H1 (cell line): ENCODE results near the gene SYT6. TPM values are rescaled to one million over a fixed set of nuclear protein-coding genes. Genes with fewer than 3 reads are reported as not detected.

ENCODE experiments used
- CBX5 ChIP-seq: fragments of 300-800, 300-1000 bp; sonication (generic); IDR thresholded peaks from 2 replicates; pipeline ENCODE4 v1.7.1; 2016; ENCODE audit warnings: antibody characterized with exemption, low read length, low read depth
- RNF2 ChIP-seq: fragments of 200-900, 300-1000 bp; sonication (generic); IDR thresholded peaks from 2 replicates; pipeline ENCODE4 v1.7.1; 2016; ENCODE audit warnings: borderline replicate concordance, low read depth, mild to moderate bottlenecking, antibody characterized with exemption, low read length; ENCODE audit not compliant: poor library complexity, severe bottlenecking; ENCODE audit errors: missing control alignments
- TAF7 ChIP-seq: optimal IDR thresholded peaks from 2 replicates; pipeline ENCODE3; 2011; ENCODE audit warnings: low read depth, mild to moderate bottlenecking, inconsistent platforms, low read length, moderate library complexity, borderline replicate concordance
- polyA plus RNA-seq, 7 experiments: library from polyadenylated mRNA; depleted of rRNA in 3 of 7; stranded (reverse) in 5 of 7; unstranded in 2 of 7; fragments of >200 nt in 5 of 7; fragments of 200-250 nt in 2 of 7; gene quantifications; 1 replicate in 5 of 7; 2 replicates in 1 of 7; 4 replicates in 1 of 7; pipeline versions ENCODE4 v1.2.1 to v1.2.3, GENCODE V29; 2011 to 2013; ENCODE audit warnings: missing spikeins in 2 of 7, mixed read lengths in 2 of 7
- total RNA-seq: library from RNA; stranded (reverse); fragmentation: NEBNext Ultra II Directional; extraction: Animal tissue kit (Norgen Biotek cat#: 25700); gene quantifications from 2 replicates; pipeline ENCODE4 v1.2.1, GENCODE V29; 2021

Gene SYT6
- total and polyA plus RNA-seq, 2 of the 8 experiments (the other 6 are each of a cell fraction or from before 2014, with no cell fraction given): 33.7 to 83.5 TPM

- TF ChIP-seq RNF2: no peak
- TF ChIP-seq CBX5: no peak
- TF ChIP-seq TAF7: no peak
These were observed 15.8 kb upstream of the SYT6 start (continued) for GRCh38 chr1:114169509-114169908.
